Stimulated activated CD8-positive, alpha-beta memory T cell treated with anti-CD3 and anti-CD28 coated beads, Interleukin-4, amount 100 ng/mL, for 48 hours (primary cell): ENCODE results near the gene TNNI2.
A peak's percentile ranks its signal among the peaks of the same experiment; 100 is the strongest.

Source experiments
- DNase-seq: peaks from one replicate; pipeline ENCODE4 v3.0.0-alpha.2; 2020

Gene TNNI2

GRCh38 chr11:1822648-1823375 lies 16.0 kb upstream of the TNNI2 start:
- DNase-seq, result no peak

GRCh38 chr11:1823376-1824220 lies 15.2 kb upstream of the TNNI2 start:
- no peak for DNase-seq

GRCh38 chr11:1824221-1825038 lies 14.4 kb upstream of the TNNI2 start:
- DNase-seq, result no peak

GRCh38 chr11:1825039-1825740 lies 13.6 kb upstream of the TNNI2 start:
- no peak for DNase-seq

GRCh38 chr11:1825785-1826451 lies 12.9 kb upstream of the TNNI2 start:
- DNase-seq, result no peak

GRCh38 chr11:1826552-1827094 lies 12.2 kb upstream of the TNNI2 start:
- DNase-seq, result no peak

- DNase-seq, result no peak
Observed at GRCh38 chr11:1827095-1827813, 11.5 kb upstream of the TNNI2 start.

GRCh38 chr11:1827931-1828330 lies 10.8 kb upstream of the TNNI2 start:
- no peak for DNase-seq

- no peak for DNase-seq
Observed at GRCh38 chr11:1828542-1828941, 10.2 kb upstream of the TNNI2 start.

- no peak for DNase-seq
Observed at GRCh38 chr11:1829039-1829820, 9.6 kb upstream of the TNNI2 start.

GRCh38 chr11:1830004-1830321 lies 8.8 kb upstream of the TNNI2 start:
- no peak for DNase-seq

GRCh38 chr11:1830322-1831223 lies 8.2 kb upstream of the TNNI2 start:
- DNase-seq, result no peak

- no peak for DNase-seq
Observed at GRCh38 chr11:1831338-1832210, 7.2 kb upstream of the TNNI2 start.

GRCh38 chr11:1832211-1832919 lies 6.4 kb upstream of the TNNI2 start:
- DNase-seq, result peak; percentile 86

- DNase-seq, result no peak
Observed at GRCh38 chr11:1832920-1833295, 5.9 kb upstream of the TNNI2 start.

- no peak for DNase-seq
Observed at GRCh38 chr11:1834062-1834610, 4.6 kb upstream of the TNNI2 start.
